ENCODE data around the gene MS4A4A.

MS4A4A gene

DNA sequence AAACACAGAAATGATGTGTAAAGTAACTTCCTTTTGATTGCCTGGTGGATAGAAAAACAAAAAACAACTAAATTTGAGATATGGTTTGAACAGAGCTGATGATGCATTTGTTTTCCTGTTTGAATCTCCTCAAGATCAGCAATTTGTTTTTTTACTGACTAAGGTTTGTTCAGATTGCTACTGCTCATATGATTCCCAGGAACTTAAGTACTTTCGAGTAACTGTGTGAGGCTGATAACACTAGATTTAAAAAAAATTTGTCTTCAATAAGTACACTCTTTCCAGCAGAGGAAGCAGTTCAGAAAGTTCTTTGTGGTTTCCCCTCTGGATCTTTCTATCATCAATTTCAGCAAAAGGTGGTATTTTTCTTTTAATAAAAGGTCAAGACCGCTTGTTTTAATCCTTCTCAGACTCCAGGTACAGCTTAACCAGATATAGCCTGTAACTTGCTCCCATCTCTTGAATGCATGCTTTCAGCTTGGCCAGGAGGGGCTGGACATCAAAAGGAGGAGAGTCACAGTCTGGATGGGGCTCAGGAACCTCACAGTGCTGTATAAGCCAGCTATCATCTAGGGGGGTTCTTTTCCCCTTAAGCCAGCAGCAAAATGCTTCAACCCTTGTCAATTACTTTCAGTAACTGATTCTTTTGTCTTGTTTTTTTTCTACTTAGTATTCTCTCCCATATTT lies 34.3 kb downstream of the MS4A4A start:
- no peak overlapping the region for H3K4me3 ChIP-seq (ENCODE audit: low read depth, low read length)
- in situ Hi-C loops (cut with HindIII; ENCODE audit: low sequenced_read_pairs) = no loop called here
- TF ChIP-seq, protein P1, sequence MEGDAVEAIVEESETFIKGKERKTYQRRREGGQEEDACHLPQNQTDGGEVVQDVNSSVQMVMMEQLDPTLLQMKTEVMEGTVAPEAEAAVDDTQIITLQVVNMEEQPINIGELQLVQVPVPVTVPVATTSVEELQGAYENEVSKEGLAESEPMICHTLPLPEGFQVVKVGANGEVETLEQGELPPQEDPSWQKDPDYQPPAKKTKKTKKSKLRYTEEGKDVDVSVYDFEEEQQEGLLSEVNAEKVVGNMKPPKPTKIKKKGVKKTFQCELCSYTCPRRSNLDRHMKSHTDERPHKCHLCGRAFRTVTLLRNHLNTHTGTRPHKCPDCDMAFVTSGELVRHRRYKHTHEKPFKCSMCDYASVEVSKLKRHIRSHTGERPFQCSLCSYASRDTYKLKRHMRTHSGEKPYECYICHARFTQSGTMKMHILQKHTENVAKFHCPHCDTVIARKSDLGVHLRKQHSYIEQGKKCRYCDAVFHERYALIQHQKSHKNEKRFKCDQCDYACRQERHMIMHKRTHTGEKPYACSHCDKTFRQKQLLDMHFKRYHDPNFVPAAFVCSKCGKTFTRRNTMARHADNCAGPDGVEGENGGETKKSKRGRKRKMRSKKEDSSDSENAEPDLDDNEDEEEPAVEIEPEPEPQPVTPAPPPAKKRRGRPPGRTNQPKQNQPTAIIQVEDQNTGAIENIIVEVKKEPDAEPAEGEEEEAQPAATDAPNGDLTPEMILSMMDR (IDR thresholded peaks at IDR 0.05; ENCODE audit: low read depth, low read length, missing control alignments) = no peak
- DNase-seq (ENCODE audit: low read depth) = no peak

DNA sequence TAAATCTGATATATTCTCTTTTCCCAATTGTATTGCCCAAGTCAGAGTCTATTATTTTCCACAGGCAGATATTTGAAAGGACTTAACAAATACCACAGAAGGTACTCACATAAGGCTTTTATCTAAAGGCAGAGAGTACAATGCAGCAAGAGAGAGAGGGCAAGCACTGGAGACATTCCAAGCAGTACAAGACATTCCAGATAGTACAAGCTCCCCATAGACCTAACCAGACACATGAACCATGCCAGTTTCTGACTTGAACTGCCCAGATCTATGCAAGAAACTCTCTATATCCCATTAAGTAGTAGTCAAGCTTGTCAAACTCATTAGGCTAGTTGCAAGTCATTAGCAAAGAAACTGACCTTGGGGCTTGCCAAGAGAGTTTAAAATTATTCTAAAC lies 35.4 kb downstream of the MS4A4A start:
- no peak overlapping the region for H3K4me3 ChIP-seq (ENCODE audit: low read depth, low read length)
- in situ Hi-C loops (cut with HindIII; ENCODE audit: low sequenced_read_pairs) = no loop called here
- TF ChIP-seq, protein P1 (IDR thresholded peaks at IDR 0.05; ENCODE audit: low read depth, low read length, missing control alignments) = no peak
- DNase-seq (ENCODE audit: low read depth) = no peak

DNA sequence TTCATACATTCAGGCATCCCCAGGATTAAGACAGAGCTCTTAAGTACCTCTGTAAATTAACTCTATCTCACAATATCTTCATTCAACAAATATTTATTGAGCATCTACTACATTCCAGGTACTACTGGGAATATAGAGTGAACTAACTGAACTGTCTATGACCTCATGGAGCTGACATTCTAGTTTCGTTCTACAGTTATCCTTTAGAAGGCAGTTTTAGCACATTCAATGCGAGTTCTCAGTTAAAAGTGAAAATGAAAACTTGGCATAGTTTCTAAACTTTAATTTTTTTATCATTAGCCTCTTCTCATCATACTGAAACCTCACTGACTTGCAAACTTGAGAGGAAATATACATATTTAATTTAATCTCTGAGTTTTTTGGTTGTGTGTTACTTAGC lies 35.9 kb downstream of the MS4A4A start:
- H3K4me3 ChIP-seq (ENCODE audit: low read depth, low read length) = no peak overlapping the region
- no peak for DNase-seq (ENCODE audit: low read depth)
- in situ Hi-C loops (cut with HindIII; ENCODE audit: low sequenced_read_pairs) = no loop called here
- TF ChIP-seq, protein P1 (IDR thresholded peaks at IDR 0.05; ENCODE audit: low read depth, low read length, missing control alignments) = no peak

DNA sequence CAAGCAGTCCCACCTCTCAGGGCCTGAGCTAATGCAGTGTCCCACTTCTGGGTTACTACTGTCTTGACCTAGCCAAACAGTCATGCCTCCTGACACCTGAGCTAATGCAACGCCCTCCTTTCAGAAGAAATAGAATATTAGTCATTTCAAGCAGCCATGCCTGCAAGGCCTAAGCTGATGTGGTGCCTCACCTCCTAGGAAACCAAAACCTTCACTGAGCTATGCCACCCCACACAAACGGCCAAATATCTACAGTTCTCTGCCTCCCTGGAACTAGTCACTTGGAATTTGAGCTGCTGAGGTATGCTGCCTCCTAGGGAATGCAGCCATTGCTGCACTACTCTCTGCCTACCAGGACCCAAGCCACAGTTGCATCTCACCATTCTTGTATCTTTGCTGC lies 38.3 kb downstream of the MS4A4A start:
- H3K4me3 ChIP-seq (ENCODE audit: low read depth, low read length) = no peak overlapping the region
- TF ChIP-seq, protein P1 (IDR thresholded peaks at IDR 0.05; ENCODE audit: low read depth, low read length, missing control alignments) = no peak
- DNase-seq (ENCODE audit: low read depth) = no peak
- in situ Hi-C loops (cut with HindIII; ENCODE audit: low sequenced_read_pairs) = no loop called here

DNA sequence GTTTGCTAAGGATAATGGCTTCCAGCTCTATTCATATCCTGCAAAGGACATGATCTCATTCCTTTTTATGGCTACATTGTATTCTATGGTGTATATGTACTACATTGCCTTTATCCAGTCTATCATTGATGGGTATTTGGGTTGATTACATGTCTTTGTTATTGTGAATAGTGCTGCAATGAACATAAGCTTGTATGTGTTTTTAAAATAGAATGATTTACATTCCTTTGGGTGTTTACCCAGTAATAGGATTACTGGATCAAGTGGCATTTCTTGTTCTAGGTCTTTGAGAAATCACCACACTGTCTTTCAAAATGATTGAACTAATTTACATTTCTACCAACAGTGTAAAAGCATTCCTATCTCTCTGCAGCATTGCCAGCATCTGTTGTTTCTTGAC lies 40.6 kb downstream of the MS4A4A start:
- no peak overlapping the region for H3K4me3 ChIP-seq (ENCODE audit: low read depth, low read length)
- TF ChIP-seq, protein P1 (IDR thresholded peaks at IDR 0.05; ENCODE audit: low read depth, low read length, missing control alignments) = no peak
- in situ Hi-C loops (cut with HindIII; ENCODE audit: low sequenced_read_pairs) = no loop called here
- no peak for DNase-seq (ENCODE audit: low read depth)

DNA sequence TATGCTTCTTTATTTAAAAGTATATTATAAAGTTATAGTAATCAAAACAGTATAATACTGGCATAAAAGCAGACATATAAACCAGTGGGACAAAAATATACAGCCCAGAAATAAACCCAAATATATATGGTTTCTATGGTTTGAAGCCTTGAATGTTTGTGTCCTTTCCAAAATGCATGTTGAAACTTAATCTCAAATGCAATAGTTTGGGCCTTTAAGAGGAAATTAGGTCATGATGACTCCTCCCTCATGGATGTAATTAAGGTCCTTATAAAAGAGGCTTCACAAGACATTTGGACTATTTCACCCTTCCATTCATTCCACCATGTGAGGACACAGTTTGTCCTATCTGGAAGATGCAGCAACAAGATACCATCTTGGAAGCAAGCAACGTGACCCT lies 46.5 kb downstream of the MS4A4A start, which contains the start of gene MS4A6E:
Gene MS4A6E (plus strand): TSS at position 301 of the 400 bp plus-strand sequence. CDS start 7,641 bp downstream, outside the sequence.
- in situ Hi-C loops (cut with HindIII; ENCODE audit: low sequenced_read_pairs) = no loop called here
- TF ChIP-seq, protein P1 (IDR thresholded peaks at IDR 0.05; ENCODE audit: low read depth, low read length, missing control alignments) = no peak

More for the DNA sequence above, 46.5 kb downstream of the MS4A4A start, which contains the start of gene MS4A6E:
- no peak for DNase-seq (ENCODE audit: low read depth)
- no peak within 1 kb of the TSS for H3K4me3 ChIP-seq (ENCODE audit: low read depth, low read length)
